Caco-2 (cell line): Measurements from ENCODE around the gene STAT1. TPM values are rescaled to one million over a fixed set of nuclear protein-coding genes. Genes with fewer than 3 reads are reported as not detected.

Experiments
- BruUV-seq: library from RNA; stranded (reverse); fragments of 400-500 nt; replicated peaks from 2 replicates; lab custom pipeline; 2021; lab: Mats Ljungman, UMichigan
- CTCF ChIA-PET: fragments of 300-600 bp; sonication (Branson Sonifier 250); formaldehyde crosslinking; loops from one replicate; lab custom pipeline; 2022; ENCODE audit warnings: antibody characterized with exemption; lab: Charles Lee
- POLR2A ChIA-PET: fragments of 300-600 bp; sonication (Branson Sonifier 250); formaldehyde crosslinking; loops from one replicate; lab custom pipeline; 2022; ENCODE audit warnings: antibody characterized with exemption; lab: Charles Lee
- DNase-seq, 2 experiments: peaks; one replicate each; pipeline versions ENCODE4 v3.0.0 to v3.0.0-alpha.2; 2020 to 2022
- H3K27me3 ChIP-seq: replicated peaks from 2 replicates; pipeline ENCODE4 v1.6.0; 2011; ENCODE audit warnings: low read length; ENCODE audit not compliant: control insufficient read depth, insufficient read depth
- H3K36me3 ChIP-seq: 2 replicates; pipeline ENCODE4 v1.5.1; 2011; ENCODE audit warnings: low read length; ENCODE audit not compliant: control insufficient read depth, insufficient read depth
- H3K4me1 ChIP-seq: fragments of 250-450 bp; sonication (Bioruptor Pico); 2 replicates; pipeline ENCODE4 v1.5.1; 2020; ENCODE audit warnings: mild to moderate bottlenecking
- H3K4me3 ChIP-seq: 2 replicates; pipeline ENCODE4 v1.5.1; 2011; ENCODE audit warnings: low read depth, mild to moderate bottlenecking, control low read depth, low read length
- H3K9me3 ChIP-seq: fragments of 250-450 bp; sonication (Bioruptor Pico); 2 replicates; pipeline ENCODE4 v1.5.1; 2020; ENCODE audit warnings: mild to moderate bottlenecking, moderate library complexity
- H3K27ac Mint-ChIP-seq: one replicate; pipeline ENCODE4 v1.8.0; 2022; ENCODE audit warnings: mixed read lengths; ENCODE audit not compliant: unreplicated experiment
- H3K27me3 Mint-ChIP-seq: one replicate; pipeline ENCODE4 v1.8.0; 2022; ENCODE audit warnings: mixed read lengths; ENCODE audit not compliant: insufficient read depth, unreplicated experiment
- H3K36me3 Mint-ChIP-seq: one replicate; pipeline ENCODE4 v1.8.0; 2022; ENCODE audit warnings: mild to moderate bottlenecking, mixed read lengths; ENCODE audit not compliant: insufficient read depth, unreplicated experiment
- H3K4me1 Mint-ChIP-seq: one replicate; pipeline ENCODE4 v1.8.0; 2022; ENCODE audit warnings: low read depth, mixed read lengths; ENCODE audit not compliant: unreplicated experiment
- H3K4me3 Mint-ChIP-seq: one replicate; pipeline ENCODE4 v1.8.0; 2022; ENCODE audit warnings: mild to moderate bottlenecking, moderate library complexity, mixed read lengths; ENCODE audit not compliant: unreplicated experiment
- H3K9me3 Mint-ChIP-seq: one replicate; pipeline ENCODE4 v1.8.0; 2022; ENCODE audit warnings: mixed read lengths; ENCODE audit not compliant: unreplicated experiment
- CTCF ChIP-seq, 2 experiments: fragments of 200-600 bp in 1 of 2; IDR thresholded peaks; 1 replicate in 1 of 2; 2 replicates in 1 of 2; pipeline versions ENCODE4 v1.5.1 to v1.8.0; 2011 to 2022; ENCODE audit warnings: antibody characterized with exemption in 1 of 2, control low read depth in 1 of 2, inconsistent platforms in 1 of 2, low read depth in 1 of 2, low read length in 1 of 2, mild to moderate bottlenecking in 1 of 2, moderate library complexity in 1 of 2; ENCODE audit not compliant: insufficient read depth in 1 of 2, severe bottlenecking in 1 of 2, unreplicated experiment in 1 of 2
- intact Hi-C: fragments of 100-400 bp; cut with micrococcal nuclease; formaldehyde crosslinking; loops from one replicate; pipeline ENCODE4 v1.10.0; 2022; ENCODE audit not compliant: unreplicated experiment
- total RNA-seq: library from RNA; stranded (reverse); gene quantifications from 2 replicates; pipeline ENCODE4 v1.2.3, GENCODE V29; 2022

The STAT1 gene
- total RNA-seq, 1 experiment from 2014 or later: 126 TPM

DNA sequence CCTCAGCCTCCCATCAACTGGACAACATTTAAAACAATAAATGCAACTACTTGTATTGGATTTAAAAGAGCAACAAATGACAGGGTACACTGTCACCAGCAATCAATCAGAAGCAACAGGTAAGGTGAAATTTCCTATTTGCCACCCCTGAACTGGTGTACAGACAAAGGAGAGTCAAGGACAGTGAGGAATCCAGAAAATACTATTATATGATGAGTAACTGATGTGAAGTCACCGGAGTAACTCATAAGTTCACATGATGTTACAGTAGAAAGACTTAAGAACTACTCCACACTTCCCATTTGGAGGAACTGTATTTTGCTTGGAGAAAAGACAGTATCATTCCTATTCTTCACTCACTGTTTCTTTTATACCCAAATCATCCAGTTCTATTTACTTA is 4.1 kb upstream of the STAT1 start:
- Mint-ChIP-seq H3K9me3 (no peaks in the 10 kb centered on the region), H3K27me3 (no peaks in the 10 kb centered on the region), H3K36me3 (peaks cover 6% of the 10 kb centered on the region), H3K4me1 (no peaks in the 10 kb centered on the region), H3K27ac (no peak overlapping the region), H3K4me3 (no peak overlapping the region)
- Histone ChIP-seq H3K4me1 (peaks cover 25% of the 10 kb centered on the region), H3K9me3 (no peaks in the 10 kb centered on the region), H3K4me3 (no peak overlapping the region), H3K27me3 (no peaks in the 10 kb centered on the region), H3K36me3 (no peaks in the 10 kb centered on the region; the same call in 1 of the 2 replicates)
- CTCF ChIA-PET: no interaction called here
- no TSS peak for BruUV-seq
- intact Hi-C loops: no loop called here
- POLR2A ChIA-PET: no interaction called here
- DNase-seq: no peak
- TF ChIP-seq CTCF (IDR thresholded peaks at IDR 0.05; ENCODE audit: insufficient read depth in 1 of 2, low read depth in 1 of 2, low read length in 1 of 2, severe bottlenecking in 1 of 2, unreplicated experiment in 1 of 2): no peak

- intact Hi-C loops: no loop called here
- Histone ChIP-seq H3K9me3 (no peaks in the 10 kb centered on the region), H3K36me3 (no peaks in the 10 kb centered on the region), H3K4me3 (no peak overlapping the region), H3K4me1 (peaks cover 23% of the 10 kb centered on the region), H3K27me3 (no peaks in the 10 kb centered on the region)
- no peak for DNase-seq
- no TSS peak for BruUV-seq
- H3K27me3 Mint-ChIP-seq: no peaks in the 10 kb centered on the region
- ChIA-PET POLR2A (no interaction called here), CTCF (no interaction called here)
- no peaks in the 10 kb centered on the region for H3K9me3 Mint-ChIP-seq
- H3K27ac Mint-ChIP-seq: no peak overlapping the region
- peaks cover 6% of the 10 kb centered on the region for H3K36me3 Mint-ChIP-seq
- no peak for TF ChIP-seq CTCF (IDR thresholded peaks at IDR 0.05; ENCODE audit: insufficient read depth in 1 of 2, low read depth in 1 of 2, low read length in 1 of 2, severe bottlenecking in 1 of 2, unreplicated experiment in 1 of 2)
- no peak overlapping the region for H3K4me3 Mint-ChIP-seq
- no peaks in the 10 kb centered on the region for H3K4me1 Mint-ChIP-seq
Observed at GRCh38 chr2:191015831-191016230, 1.9 kb upstream of the STAT1 start.

DNA sequence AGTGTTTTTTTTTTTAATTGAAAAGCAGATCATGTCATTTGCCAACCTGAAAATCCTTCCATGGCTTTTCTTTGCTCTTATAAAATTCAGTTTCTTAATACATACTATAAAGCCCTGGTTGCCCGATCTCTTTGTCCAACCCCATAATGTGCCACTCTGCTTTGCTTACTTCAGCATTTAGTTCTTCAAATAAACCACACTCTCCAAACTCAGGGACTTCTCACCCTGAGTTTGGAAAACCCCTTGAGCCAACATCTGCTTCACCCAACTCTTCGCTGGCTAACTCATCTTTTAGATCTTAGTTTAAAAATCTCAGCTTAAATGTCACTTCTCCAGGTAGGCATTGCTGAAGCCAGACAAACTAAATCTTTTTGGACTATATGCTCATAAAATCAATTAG is 1.3 kb upstream of the STAT1 start:
- Mint-ChIP-seq H3K9me3 (no peaks in the 10 kb centered on the region), H3K36me3 (peaks cover 5% of the 10 kb centered on the region), H3K27me3 (no peaks in the 10 kb centered on the region), H3K4me3 (no peak overlapping the region), H3K4me1 (no peaks in the 10 kb centered on the region), H3K27ac (no peak overlapping the region)
- ChIA-PET POLR2A (no interaction called here), CTCF (no interaction called here)
- TF ChIP-seq CTCF (IDR thresholded peaks at IDR 0.05; ENCODE audit: insufficient read depth in 1 of 2, low read depth in 1 of 2, low read length in 1 of 2, severe bottlenecking in 1 of 2, unreplicated experiment in 1 of 2): no peak
- BruUV-seq: no TSS peak
- DNase-seq: no peak
- Histone ChIP-seq H3K36me3 (no peaks in the 10 kb centered on the region), H3K27me3 (no peaks in the 10 kb centered on the region), H3K4me1 (peaks cover 23% of the 10 kb centered on the region), H3K4me3 (no peak overlapping the region), H3K9me3 (no peaks in the 10 kb centered on the region)
- intact Hi-C loops: no loop called here
